ENCODE results near the gene SOX5. TPM values are rescaled to one million over a fixed set of nuclear protein-coding genes. Genes with fewer than 3 reads are reported as not detected.

Gene SOX5
- total RNA-seq, 1 experiment from 2014 or later, result 3.1 TPM

- Histone ChIP-seq H3K23ac (ENCODE audit: insufficient read length, low read depth, low read length) (no peak overlapping the region), H2BK20ac (ENCODE audit: low read depth, low read length, poor library complexity, severe bottlenecking) (no peak overlapping the region), H2BK5ac (ENCODE audit: insufficient read length, low read length) (no peak overlapping the region), H3K18ac (ENCODE audit: insufficient read length, low read depth, low read length) (no peak overlapping the region), H3T11ph (ENCODE audit: low read length) (no peak overlapping the region), H2BK120ac (ENCODE audit: low read depth, low read length, poor library complexity, severe bottlenecking) (no peak overlapping the region), H3K56ac (ENCODE audit: insufficient read length, low read depth, low read length) (no peak overlapping the region), H3K23me2 (ENCODE audit: insufficient read length, low read depth, low read length, poor library complexity, severe bottlenecking) (no peaks in the 10 kb centered on the region), H3K27ac (ENCODE audit: insufficient read length, low read depth, low read length) (no peak overlapping the region), H2AK5ac (ENCODE audit: insufficient read length, low read length) (no peak overlapping the region), H3K79me2 (ENCODE audit: insufficient read depth, low read length) (no peaks in the 10 kb centered on the region), H2AFZ (ENCODE audit: low read length) (no peak overlapping the region), H3K4ac (ENCODE audit: low read depth, low read length) (no peak overlapping the region), H3K4me2 (ENCODE audit: insufficient read depth, insufficient read length, low read length) (no peak overlapping the region), H4K5ac (ENCODE audit: insufficient read length, low read depth, low read length) (no peak overlapping the region), H3K4me1 (ENCODE audit: insufficient read depth, low read length) (peaks cover 3% of the 10 kb centered on the region; the same call in 1 of the 2 replicates), H3K9ac (ENCODE audit: extremely low read depth, insufficient read length, low read length) (no peak overlapping the region), H3K9me3 (ENCODE audit: control insufficient read depth, low read depth, low read length) (no peaks in the 10 kb centered on the region), H3K27me3 (ENCODE audit: insufficient read depth, low read length) (no peaks in the 10 kb centered on the region), H2BK12ac (ENCODE audit: insufficient read length, low read depth, low read length) (no peak overlapping the region), H2BK15ac (ENCODE audit: low read depth, low read length) (no peak overlapping the region), H4K20me1 (ENCODE audit: control insufficient read depth, insufficient read depth, insufficient read length) (no peaks in the 10 kb centered on the region), H4K91ac (ENCODE audit: insufficient read length, low read depth, low read length) (no peak overlapping the region), H4K8ac (replicated peaks; ENCODE audit: insufficient read length, low read depth, low read length) (no peak overlapping the region), H3K14ac (ENCODE audit: insufficient read depth, low read length) (no peak overlapping the region), H3K79me1 (ENCODE audit: insufficient read depth, low read depth, low read length, poor library complexity, severe bottlenecking) (no peaks in the 10 kb centered on the region)
- Mint-ChIP-seq H3K9me3 (peaks cover 0 to under 1% of the 10 kb centered on the region in 2 experiments; a peak in 1 of 5 replicates), H3K4me3 (no peak overlapping the region), H3K27ac (peak overlapping the region in 1 of 3 experiments; percentile 80; a peak in 2 of 7 replicates), H3K4me1 (peaks cover 25% of the 10 kb centered on the region in 2 experiments), H3K27me3 (ENCODE audit: low read depth) (no peaks in the 10 kb centered on the region), H3K36me3 (ENCODE audit: insufficient read depth in 1 of 3, low read depth in 3 of 3) (no peaks in the 10 kb centered on the region)
- peak; percentile 29 for DNase-seq
- TF ChIP-seq CTCF (conservative IDR thresholded peaks at IDR 0.05), result no peak
- no CpG with 5 or more reads among the region's 6 CpGs for WGBS (ENCODE audit: extremely low coverage, insufficient read length, low lambda C conversion rate)
Observed at GRCh38 chr12:23704992-23705943, 244.2 kb downstream of the SOX5 start.

All from H9 (cell line).